Left kidney (tissue), 8 donors: ENCODE measurements around the gene BMAL1. TPM values are rescaled to one million over a fixed set of nuclear protein-coding genes. Genes with fewer than 3 reads are reported as not detected.
A peak's percentile ranks its signal among the peaks of the same experiment; 100 is the strongest.
"Not testable (repeated sequence)": the region's sequence is repeated elsewhere in the genome, so short reads cannot be mapped to it uniquely, and the experiment has no call there.

ENCODE experiments used
- DNase-seq: peaks from one replicate; pipeline ENCODE4 v3.0.0-alpha.2; 2013
- long read RNA-seq, 8 donors: transcript quantifications; one replicate each; lab custom pipeline, GENCODE V29; 2026
- polyA plus RNA-seq: library from polyadenylated mRNA; unstranded; fragments of 120-200 nt; gene quantifications from one replicate; pipeline ENCODE4 v1.2.1, GENCODE V29; 2013; ENCODE audit not compliant: insufficient read length

BMAL1 gene
- 13.7 TPM for polyA plus RNA-seq
- long read RNA-seq, donor 1 = 0 reads
- long read RNA-seq, donor 2 = 0 reads
- long read RNA-seq, donor 3 = 0 reads
- long read RNA-seq, donor 4 = 0 reads
- long read RNA-seq, donor 5, partial matches to known transcripts = 0 of 1 reads
- long read RNA-seq, donor 5, other reads (novel, unspliced or antisense) = 0 of 1 reads
- long read RNA-seq, donor 6 = 0 reads
- long read RNA-seq, donor 7 = 0 reads
- long read RNA-seq, donor 8 = 0 reads

GRCh38 chr11:13277768-13278608 lies at the start of gene BMAL1:
TSS of gene BMAL1 (plus strand) at chr11:13277790. CDS start at chr11:13354309, 76,519 bp downstream.
- DNase-seq = no peak

DNA sequence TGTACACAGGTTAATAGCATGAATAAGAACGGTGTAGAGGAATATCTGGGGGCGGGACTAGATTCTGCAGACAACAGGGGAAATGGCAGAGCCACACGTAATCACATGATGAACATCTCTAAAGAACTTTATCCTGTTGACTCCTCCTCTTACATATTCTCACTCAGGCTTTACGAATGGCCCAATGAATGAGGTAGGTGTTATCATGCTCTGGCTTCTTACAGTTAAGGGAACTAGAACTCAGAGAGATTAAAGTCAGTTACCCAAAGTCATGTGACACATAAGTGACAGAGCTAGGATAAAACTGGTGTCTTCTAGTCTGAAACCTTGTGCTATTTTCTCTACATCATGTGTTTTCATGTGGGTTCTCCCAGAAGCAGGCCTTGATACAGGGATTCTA lies 49.0 kb upstream of the BMAL1 start:
- DNase-seq = no peak

GRCh38 chr11:13229136-13229535 lies 48.5 kb upstream of the BMAL1 start:
- peak; percentile 41 for DNase-seq

GRCh38 chr11:13229711-13230318 lies 47.8 kb upstream of the BMAL1 start:
- no peak for DNase-seq

DNA sequence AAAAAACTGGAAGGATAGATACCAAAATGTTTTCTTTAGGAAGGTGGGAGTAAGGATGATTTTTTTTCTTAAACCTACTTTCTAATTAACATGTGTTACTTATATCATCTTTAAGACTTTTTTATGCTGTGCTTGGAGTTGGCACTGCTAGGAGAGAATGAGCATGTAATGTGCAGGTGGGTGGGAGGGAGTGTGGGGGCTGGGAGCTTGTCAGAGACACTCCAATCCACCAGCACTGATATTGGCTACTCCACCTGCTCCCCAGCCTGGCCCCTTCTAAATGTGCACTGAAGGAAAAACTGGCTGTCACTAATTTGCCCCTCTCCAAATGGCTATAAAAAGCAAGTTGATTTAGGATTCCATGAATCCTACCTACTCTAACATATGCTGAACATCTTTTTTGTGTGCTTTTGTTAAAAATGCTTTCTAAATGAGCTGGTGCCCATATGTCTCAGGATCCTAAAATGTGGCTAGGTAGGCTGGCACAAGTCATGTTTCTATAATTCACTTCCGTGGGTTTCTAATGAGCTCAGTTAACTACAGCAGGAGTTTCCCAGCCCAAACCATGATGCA lies 44.3 kb upstream of the BMAL1 start:
- DNase-seq = no peak

DNA sequence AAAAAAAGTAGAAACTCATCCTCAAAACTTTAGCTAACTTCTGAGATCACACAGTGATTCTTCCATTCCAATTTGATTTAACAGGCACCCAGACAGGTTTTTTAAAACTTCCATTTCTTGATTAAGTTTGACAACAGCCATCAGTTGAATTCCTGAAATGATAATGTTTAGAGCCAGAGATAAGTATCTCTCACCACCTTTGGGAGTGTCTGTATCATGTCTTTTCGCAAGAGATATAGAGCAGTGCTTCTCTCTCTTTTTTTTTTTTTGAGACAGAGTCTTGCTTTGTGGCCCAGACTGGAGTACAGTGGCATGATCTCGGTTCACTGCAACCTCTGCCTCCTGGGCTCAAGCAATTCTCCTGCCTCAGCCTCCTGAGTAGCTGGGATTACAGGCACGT lies 41.7 kb upstream of the BMAL1 start:
- no peak for DNase-seq

DNA sequence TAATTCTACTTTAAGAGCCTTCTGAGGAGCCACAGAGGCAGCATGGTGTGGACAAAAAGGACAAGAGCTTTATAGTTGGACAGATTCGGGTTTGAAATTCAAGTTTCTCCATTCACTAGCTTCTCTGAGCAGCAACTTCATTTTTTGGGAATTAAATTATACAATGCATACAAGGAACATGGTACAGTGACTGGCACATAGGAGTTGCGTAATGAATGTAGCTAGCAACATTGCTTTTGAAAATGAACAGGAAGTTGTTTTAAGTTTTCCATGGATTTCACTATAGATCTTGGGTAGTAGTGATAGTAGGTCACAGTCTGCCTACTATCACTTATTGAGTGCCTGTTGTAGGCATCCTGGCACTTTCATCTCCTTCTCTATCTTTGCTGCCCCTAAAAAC lies 41.0 kb upstream of the BMAL1 start:
- no peak for DNase-seq

DNA sequence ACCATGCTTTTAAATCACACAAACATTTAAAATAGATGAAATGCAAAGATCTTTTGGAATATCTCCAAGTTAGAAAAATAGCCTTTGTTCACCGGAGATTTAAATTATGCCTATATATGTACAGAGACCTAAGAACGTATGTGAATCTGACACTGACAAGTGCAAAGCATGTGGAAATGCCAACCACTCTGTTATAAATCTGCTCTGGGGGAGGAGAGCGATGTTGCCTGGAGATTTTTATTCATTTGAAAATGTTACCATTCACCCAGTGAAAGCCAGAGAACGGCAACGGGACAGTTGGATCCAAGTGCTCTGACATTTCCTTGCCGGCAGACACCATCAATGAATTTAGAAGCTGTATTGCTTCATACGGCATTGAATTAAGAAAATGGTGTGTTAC lies 39.8 kb upstream of the BMAL1 start:
- DNase-seq = no peak

GRCh38 chr11:13238879-13239514 lies 38.6 kb upstream of the BMAL1 start:
- DNase-seq = no peak

- DNase-seq = no peak
Measured at GRCh38 chr11:13242564-13242963, 35.0 kb upstream of the BMAL1 start.

GRCh38 chr11:13247606-13248296 lies 29.8 kb upstream of the BMAL1 start:
- DNase-seq = no peak

GRCh38 chr11:13249177-13249576 lies 28.4 kb upstream of the BMAL1 start:
- DNase-seq = no peak

DNA sequence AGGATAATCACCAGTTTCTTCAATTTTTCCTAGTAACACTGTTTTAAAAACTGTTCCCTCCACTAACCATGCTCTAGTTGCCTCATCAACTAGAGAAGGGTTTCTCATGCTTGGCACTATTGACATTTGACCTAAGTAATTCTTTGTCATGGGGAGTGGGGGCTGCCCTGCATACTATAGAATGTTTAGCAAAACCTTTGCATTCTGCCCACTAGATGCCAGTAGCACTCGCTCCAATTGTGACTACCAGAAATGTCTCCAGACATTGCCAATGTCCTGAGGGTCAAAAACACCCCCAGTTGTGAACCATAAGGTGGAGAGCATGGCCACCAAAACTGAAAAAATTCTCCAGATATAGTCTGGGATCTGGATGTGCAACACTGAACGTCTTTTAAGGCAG lies 27.6 kb upstream of the BMAL1 start:
- DNase-seq = no peak

DNA sequence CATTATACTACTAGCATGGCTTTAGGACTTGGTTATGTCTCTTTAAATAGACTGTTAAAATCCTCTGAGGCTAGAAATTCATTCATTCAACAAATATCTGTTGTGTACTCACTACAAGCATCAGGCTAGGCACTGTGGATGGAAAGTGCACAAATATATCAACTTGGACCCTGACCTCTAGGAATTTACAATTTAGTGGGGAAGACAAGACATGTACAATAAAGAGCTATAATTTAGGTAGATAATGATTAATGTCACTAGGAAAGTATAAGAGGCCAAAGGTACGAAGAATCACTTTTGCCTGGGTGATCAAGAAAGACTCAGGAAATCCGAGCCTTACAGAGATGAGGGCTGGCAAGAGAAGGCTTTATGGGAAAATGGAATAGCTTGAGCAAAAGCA lies 25.6 kb upstream of the BMAL1 start:
- no peak for DNase-seq

DNA sequence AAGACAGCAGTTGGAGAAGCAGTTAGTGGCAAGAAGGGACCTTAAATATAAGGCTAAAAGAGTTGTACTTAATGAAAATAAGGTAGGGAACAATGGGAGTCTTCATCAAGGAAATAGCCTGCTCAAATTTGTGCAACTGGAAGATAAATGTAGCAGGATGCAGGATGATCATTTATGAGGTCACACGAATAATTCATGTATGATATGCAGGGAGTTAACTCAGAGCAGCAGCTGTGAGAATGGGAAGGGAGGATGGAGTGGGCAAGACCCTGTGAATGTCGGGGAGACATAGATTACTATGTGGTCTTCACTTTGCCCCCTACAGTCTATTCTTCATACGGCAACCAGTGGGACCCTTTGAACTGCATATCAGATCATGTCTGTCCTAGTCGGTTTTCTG lies 25.2 kb upstream of the BMAL1 start:
- DNase-seq = no peak

DNA sequence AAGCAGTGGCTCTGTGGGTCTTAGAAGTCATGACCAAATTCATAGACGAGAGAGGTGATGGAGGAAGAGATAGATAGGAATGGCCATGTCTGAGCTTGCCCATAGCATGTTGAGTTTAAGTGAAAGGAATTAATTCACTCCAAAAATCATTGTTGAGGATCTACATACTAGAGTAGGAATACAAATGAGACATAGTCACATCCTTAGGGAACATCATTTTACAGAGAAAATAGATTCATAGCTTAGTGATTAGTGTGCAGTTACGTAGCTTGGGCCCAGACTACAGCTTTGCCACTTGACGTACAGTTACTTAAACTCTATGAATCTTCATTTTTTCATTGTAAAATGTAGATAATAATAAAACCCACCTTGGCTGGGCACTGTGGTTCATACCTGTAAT lies 21.4 kb upstream of the BMAL1 start:
- DNase-seq = no peak

GRCh38 chr11:13258061-13258460 lies 19.5 kb upstream of the BMAL1 start:
- DNase-seq = not testable (repeated sequence)

DNA sequence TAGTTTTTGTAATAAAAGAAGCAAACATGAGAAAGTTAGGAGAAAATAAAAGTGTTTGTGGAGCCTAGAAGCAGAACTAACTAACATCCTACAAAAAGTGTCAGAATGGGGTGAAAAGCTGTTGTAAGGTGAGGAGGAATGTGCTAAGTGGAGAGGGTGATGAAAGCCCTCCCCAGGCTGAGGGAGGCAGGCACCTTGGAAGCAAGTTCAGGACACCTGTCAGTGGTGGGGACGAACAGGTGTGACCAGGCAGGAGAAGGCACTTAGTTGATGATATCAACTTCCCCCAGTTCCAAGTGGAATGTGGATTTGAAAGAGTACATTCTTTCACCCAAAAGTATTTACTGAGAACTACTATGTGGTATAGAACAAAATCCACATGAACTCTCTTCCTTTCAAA lies 18.7 kb upstream of the BMAL1 start:
- DNase-seq = no peak

GRCh38 chr11:13259374-13259773 lies 18.2 kb upstream of the BMAL1 start:
- DNase-seq = no peak

- DNase-seq = no peak
Measured at GRCh38 chr11:13260201-13260962, 17.2 kb upstream of the BMAL1 start.

GRCh38 chr11:13260963-13261588 lies 16.5 kb upstream of the BMAL1 start:
- no peak for DNase-seq
